DND-41 (cell line): ENCODE data around the gene WNT1.

Experiments used
- ATAC-seq: fragments of 200-7000 bp; cut with Tn5 transposase; 3 replicates; pipeline ENCODE4 v1.9.1; 2021; ENCODE audit warnings: low read depth; ENCODE audit not compliant: insufficient read depth
- DNase-seq: peaks from one replicate; pipeline ENCODE4 v3.0.0-alpha.2; 2020
- H2AFZ ChIP-seq: 2 replicates; pipeline ENCODE4 v1.6.0; 2012; ENCODE audit warnings: low read depth, low read length
- H3K27ac ChIP-seq: 2 replicates; pipeline ENCODE4 v1.5.1; 2012; ENCODE audit warnings: low read length, inconsistent platforms
- H3K27me3 ChIP-seq: fragments of 200-600 bp; sonication (generic); 2 replicates; pipeline ENCODE4 v1.6.0; 2012; ENCODE audit warnings: low read length, mild to moderate bottlenecking, inconsistent platforms; ENCODE audit not compliant: insufficient read depth, poor library complexity
- H3K36me3 ChIP-seq: 2 replicates; pipeline ENCODE4 v1.5.1; 2012; ENCODE audit warnings: low read length, inconsistent platforms; ENCODE audit not compliant: insufficient read depth
- H3K4me1 ChIP-seq: 2 replicates; pipeline ENCODE4 v1.5.1; 2012; ENCODE audit warnings: mild to moderate bottlenecking, low read length; ENCODE audit not compliant: insufficient read depth
- H3K4me2 ChIP-seq: 2 replicates; pipeline ENCODE4 v1.6.0; 2012; ENCODE audit warnings: mild to moderate bottlenecking, moderate library complexity, low read length, inconsistent platforms; ENCODE audit not compliant: insufficient read depth
- H3K4me3 ChIP-seq, 2 experiments: fragments of 200-600 bp in 1 of 2; shearing (Covaris generic) in 1 of 2; 2 replicates each; pipeline ENCODE4 v1.5.1; 2012 to 2016; ENCODE audit warnings: inconsistent platforms in 2 of 2, low read length in 2 of 2, mild to moderate bottlenecking in 2 of 2, low read depth in 1 of 2, moderate library complexity in 1 of 2
- H3K79me2 ChIP-seq: 2 replicates; pipeline ENCODE4 v1.6.0; 2012; ENCODE audit warnings: low read length, inconsistent platforms; ENCODE audit not compliant: insufficient read depth
- H3K9ac ChIP-seq: 2 replicates; pipeline ENCODE4 v1.6.0; 2012; ENCODE audit warnings: low read depth, mild to moderate bottlenecking, inconsistent platforms, low read length, moderate library complexity
- H3K9me3 ChIP-seq: 2 replicates; pipeline ENCODE4 v1.5.1; 2012; ENCODE audit warnings: low read length, moderate library complexity, mild to moderate bottlenecking, inconsistent platforms; ENCODE audit not compliant: insufficient read depth, severe bottlenecking
- H4K20me1 ChIP-seq: 2 replicates; pipeline ENCODE4 v1.6.0; 2012; ENCODE audit warnings: low read length; ENCODE audit not compliant: insufficient read depth
- CTCF ChIP-seq: IDR thresholded peaks from 2 replicates; pipeline ENCODE4 v1.5.1; 2012; ENCODE audit warnings: borderline replicate concordance, low read length, moderate library complexity, mild to moderate bottlenecking; ENCODE audit not compliant: poor library complexity, severe bottlenecking; ENCODE audit errors: extremely low read depth
- EZH2 ChIP-seq: IDR thresholded peaks from 3 replicates; pipeline ENCODE4 v1.6.1; 2012; ENCODE audit warnings: borderline replicate concordance, low read depth, mild to moderate bottlenecking, moderate library complexity, low read length, inconsistent platforms; ENCODE audit not compliant: severe bottlenecking

The WNT1 gene

GRCh38 chr12:48969160-48969771, 8.9 kb upstream of the WNT1 start:
- TF ChIP-seq EZH2 (no peak), CTCF (no peak)
- no peak overlapping the region for H2AFZ ChIP-seq
- H3K9ac ChIP-seq = no peak overlapping the region
- no peak overlapping the region for H3K4me2 ChIP-seq
- no peak overlapping the region for H3K27ac ChIP-seq
- no peaks in the 10 kb centered on the region for H3K9me3 ChIP-seq
- ATAC-seq = no peak
- DNase-seq = no peak
- peaks cover 50% of the 10 kb centered on the region for H3K27me3 ChIP-seq
- H3K79me2 ChIP-seq = no peaks in the 10 kb centered on the region
- H3K4me1 ChIP-seq = peaks cover 17% of the 10 kb centered on the region
- H3K36me3 ChIP-seq = no peaks in the 10 kb centered on the region
- H3K4me3 ChIP-seq = no peak overlapping the region
- peaks cover 11% of the 10 kb centered on the region for H4K20me1 ChIP-seq

DNA sequence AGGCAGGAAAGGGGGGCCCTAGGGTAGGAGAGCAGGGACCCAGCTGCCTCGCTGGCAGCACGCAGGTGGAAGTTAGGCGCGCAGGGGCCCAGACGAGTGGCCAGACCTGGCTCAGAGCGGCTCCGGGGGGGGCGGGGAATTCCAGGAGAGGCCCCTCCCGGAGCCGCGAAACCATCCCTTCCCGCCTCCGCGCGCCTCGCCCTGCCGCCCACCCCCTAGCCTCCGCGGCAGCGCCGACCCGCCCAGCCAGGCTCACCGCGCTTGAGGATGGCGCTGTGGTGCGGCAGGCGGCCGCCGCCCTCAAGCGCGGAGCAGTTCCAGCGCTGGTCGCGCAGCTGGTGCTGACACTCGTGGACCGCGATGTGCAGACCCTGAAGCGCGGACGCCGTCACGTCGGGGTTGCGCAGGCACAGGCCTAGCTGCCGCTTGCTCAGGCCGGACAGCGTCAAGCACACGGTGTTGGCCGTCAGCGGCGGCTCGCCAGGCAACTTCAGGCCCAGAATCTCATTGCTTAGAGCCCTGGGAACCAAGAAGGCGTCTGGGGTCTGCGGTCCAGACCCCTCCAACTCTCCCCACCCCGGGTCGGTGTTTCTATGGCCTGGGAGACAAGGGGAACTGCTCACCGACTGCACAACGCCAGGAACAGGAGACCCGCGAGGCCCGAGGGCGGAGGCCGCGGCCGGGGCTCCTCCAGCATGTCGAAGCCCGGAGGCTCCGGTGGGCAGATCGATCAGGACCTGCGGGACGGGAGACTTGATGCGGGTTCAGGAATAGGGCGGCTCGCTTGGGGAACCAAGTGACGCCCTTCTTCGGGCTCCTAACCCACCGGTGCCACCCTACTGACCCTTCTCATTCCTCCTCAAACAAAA, 8.1 kb upstream of the WNT1 start:
- Histone ChIP-seq H3K79me2 (no peaks in the 10 kb centered on the region), H3K27ac (no peak overlapping the region), H3K4me2 (0 out of 2 replicates have a peak overlapping the region, but pooled peaks have one; percentile 65), H2AFZ (no peak overlapping the region), H3K9ac (no peak overlapping the region), H3K9me3 (no peaks in the 10 kb centered on the region), H3K36me3 (no peaks in the 10 kb centered on the region), H3K27me3 (peaks cover 50% of the 10 kb centered on the region), H4K20me1 (peaks cover 11% of the 10 kb centered on the region), H3K4me1 (peaks cover 17% of the 10 kb centered on the region), H3K4me3 (no peak overlapping the region)
- TF ChIP-seq CTCF (no peak), EZH2 (no peak)
- DNase-seq (no peak), ATAC-seq (peak; percentile 52; the same call in 2 of the 3 replicates)

GRCh38 chr12:48970702-48971334, 7.3 kb upstream of the WNT1 start:
- Histone ChIP-seq H3K79me2 (no peaks in the 10 kb centered on the region), H3K27ac (no peak overlapping the region), H3K4me2 (peak overlapping the region; percentile 65), H3K9ac (peak overlapping the region; percentile 43), H3K27me3 (peaks cover 50% of the 10 kb centered on the region), H4K20me1 (peaks cover 11% of the 10 kb centered on the region), H3K4me1 (peaks cover 17% of the 10 kb centered on the region), H3K9me3 (no peaks in the 10 kb centered on the region), H3K4me3 (peak overlapping the region in 1 of 2 experiments; percentile 49; a peak in 3 of 4 replicates), H2AFZ (peak overlapping the region; percentile 40), H3K36me3 (no peaks in the 10 kb centered on the region)
- ATAC-seq = no peak; the same call in 2 of the 3 replicates
- no peak for TF ChIP-seq EZH2
- DNase-seq = no peak
